GM12891 (cell line): ENCODE results near the gene CACNG4.

Experiments used
- PAX5 ChIP-seq: IDR thresholded peaks from 2 replicates; pipeline ENCODE4 v1.6.1; 2011; ENCODE audit warnings: low read length, moderate library complexity, mild to moderate bottlenecking; ENCODE audit not compliant: insufficient read depth, severe bottlenecking
- POLR2A ChIP-seq: IDR thresholded peaks from 2 replicates; pipeline ENCODE4 v1.6.1; 2011; ENCODE audit warnings: low read depth, low read length, control low read depth
- POLR2AphosphoS5 ChIP-seq: IDR thresholded peaks from 2 replicates; pipeline ENCODE4 v1.6.1; 2011; ENCODE audit warnings: low read depth, low read length, control low read depth
- POU2F2 ChIP-seq: IDR thresholded peaks from 2 replicates; pipeline ENCODE4 v1.6.1; 2011; ENCODE audit warnings: low read depth, mild to moderate bottlenecking, control low read depth, low read length, moderate library complexity
- SPI1 ChIP-seq: IDR thresholded peaks from 2 replicates; pipeline ENCODE4 v1.6.1; 2011; ENCODE audit warnings: low read depth, low read length, control low read depth
- TAF1 ChIP-seq: IDR thresholded peaks from 2 replicates; pipeline ENCODE4 v1.6.1; 2011; ENCODE audit warnings: low read depth, low read length, control low read depth

- no peak for TF ChIP-seq TAF1
- no peak for TF ChIP-seq POLR2A
- TF ChIP-seq POLR2AphosphoS5, result no peak
- TF ChIP-seq PAX5, result no peak
- no peak for TF ChIP-seq SPI1
- no peak for TF ChIP-seq POU2F2
Observed at GRCh38 chr17:66944351-66945146, 20.0 kb upstream of the CACNG4 start.
